Upper lobe of left lung (tissue), 4 donors: Measurements from ENCODE around the gene TAC4.

Source experiments
- POLR2A ChIP-seq, 4 donors: fragments of 450-650 bp; IDR thresholded peaks; one replicate each; pipeline ENCODE4 v1.5.1; 2016 to 2017; ENCODE audit warnings: antibody characterized with exemption in 4 of 4, mild to moderate bottlenecking in 2 of 4
- POLR2AphosphoS5 ChIP-seq, 2 donors: sonication (generic); formaldehyde crosslinking; IDR thresholded peaks; one replicate each; pipeline ENCODE4 v1.5.1; 2017; ENCODE audit warnings: antibody characterized with exemption in 2 of 2
- TF ChIP-seq, protein P1 (sequence below), 6 experiments: fragments of 450-650 bp in 4 of 6; fragments of 200-600 bp in 2 of 6; sonication (generic) in 2 of 6; IDR thresholded peaks; one replicate each; pipeline ENCODE4 v1.5.1; 2016 to 2019; ENCODE audit warnings: antibody characterized with exemption in 6 of 6

DNA sequence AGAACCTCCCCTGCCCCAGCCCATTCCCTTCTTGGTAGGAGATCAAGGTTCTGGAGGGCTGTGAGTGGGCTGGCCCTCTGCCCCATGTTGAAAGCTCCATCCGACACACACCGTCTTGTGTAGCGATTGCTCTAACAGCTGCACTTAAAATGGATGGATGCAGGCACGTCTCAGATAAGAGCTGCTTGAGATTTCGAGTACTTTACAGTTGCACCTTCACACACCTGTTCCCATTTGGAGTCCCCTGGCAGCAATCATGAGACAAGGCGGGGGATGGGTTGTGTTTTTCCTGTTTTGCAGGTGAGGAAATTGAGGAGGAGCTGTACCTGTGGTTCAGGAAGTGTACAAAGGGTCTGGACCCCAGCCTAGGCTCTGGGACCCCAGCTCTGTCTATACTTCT lies 25.6 kb upstream of the TAC4 start:
- TF ChIP-seq, protein P1, sequence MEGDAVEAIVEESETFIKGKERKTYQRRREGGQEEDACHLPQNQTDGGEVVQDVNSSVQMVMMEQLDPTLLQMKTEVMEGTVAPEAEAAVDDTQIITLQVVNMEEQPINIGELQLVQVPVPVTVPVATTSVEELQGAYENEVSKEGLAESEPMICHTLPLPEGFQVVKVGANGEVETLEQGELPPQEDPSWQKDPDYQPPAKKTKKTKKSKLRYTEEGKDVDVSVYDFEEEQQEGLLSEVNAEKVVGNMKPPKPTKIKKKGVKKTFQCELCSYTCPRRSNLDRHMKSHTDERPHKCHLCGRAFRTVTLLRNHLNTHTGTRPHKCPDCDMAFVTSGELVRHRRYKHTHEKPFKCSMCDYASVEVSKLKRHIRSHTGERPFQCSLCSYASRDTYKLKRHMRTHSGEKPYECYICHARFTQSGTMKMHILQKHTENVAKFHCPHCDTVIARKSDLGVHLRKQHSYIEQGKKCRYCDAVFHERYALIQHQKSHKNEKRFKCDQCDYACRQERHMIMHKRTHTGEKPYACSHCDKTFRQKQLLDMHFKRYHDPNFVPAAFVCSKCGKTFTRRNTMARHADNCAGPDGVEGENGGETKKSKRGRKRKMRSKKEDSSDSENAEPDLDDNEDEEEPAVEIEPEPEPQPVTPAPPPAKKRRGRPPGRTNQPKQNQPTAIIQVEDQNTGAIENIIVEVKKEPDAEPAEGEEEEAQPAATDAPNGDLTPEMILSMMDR (IDR thresholded peaks at IDR 0.05): no peak
- no peak for TF ChIP-seq POLR2A (IDR thresholded peaks at IDR 0.05)
- TF ChIP-seq POLR2AphosphoS5 (IDR thresholded peaks at IDR 0.05): no peak
